HG02610 (cell line): ENCODE results near the gene PARP15.
"Not testable (repeated sequence)": the region's sequence is repeated elsewhere in the genome, so short reads cannot be mapped to it uniquely, and the experiment has no call there.

Experiments
- ATAC-seq: cut with Tn5 transposase; IDR thresholded peaks from one replicate; pipeline ENCODE4 v1.9.1; 2021; ENCODE audit warnings: mild to moderate bottlenecking, moderate library complexity; ENCODE audit not compliant: unreplicated experiment

PARP15 gene

GRCh38 chr3:122615303-122615702, 37.9 kb downstream of the PARP15 start:
- no peak for ATAC-seq

- ATAC-seq: no peak
These were observed 41.2 kb downstream of the PARP15 start for GRCh38 chr3:122618614-122619013.

- no peak for ATAC-seq
These were observed 41.6 kb downstream of the PARP15 start for GRCh38 chr3:122619040-122619439.

GRCh38 chr3:122620399-122620798, 42.9 kb downstream of the PARP15 start:
- no peak for ATAC-seq

GRCh38 chr3:122621112-122621511, 43.7 kb downstream of the PARP15 start:
- ATAC-seq: peak; percentile 43

- ATAC-seq: no peak
These were observed 45.8 kb downstream of the PARP15 start for GRCh38 chr3:122623031-122623829.

- no peak for ATAC-seq
These were observed 49.2 kb downstream of the PARP15 start for GRCh38 chr3:122626515-122627180.

GRCh38 chr3:122627301-122627700, 49.9 kb downstream of the PARP15 start:
- no peak for ATAC-seq

- no peak for ATAC-seq
These were observed 51.1 kb downstream of the PARP15 start for GRCh38 chr3:122628567-122628966.

- no peak for ATAC-seq
These were observed 52.3 kb downstream of the PARP15 start for GRCh38 chr3:122629763-122630162.

- ATAC-seq: no peak
These were observed 58.3 kb downstream of the PARP15 start for GRCh38 chr3:122635789-122636188.

GRCh38 chr3:122636697-122637096, 59.2 kb downstream of the PARP15 start:
- ATAC-seq: no peak

GRCh38 chr3:122640437-122640999, 63.1 kb downstream of the PARP15 start:
- ATAC-seq: no peak

GRCh38 chr3:122642935-122643334, 65.5 kb downstream of the PARP15 start:
- peak; percentile 73 for ATAC-seq

GRCh38 chr3:122646146-122646988, 68.9 kb downstream of the PARP15 start:
- peak; percentile 57 for ATAC-seq

GRCh38 chr3:122651233-122651907, 73.9 kb downstream of the PARP15 start:
- ATAC-seq: not testable (repeated sequence)

GRCh38 chr3:122651962-122652361, 74.5 kb downstream of the PARP15 start:
- ATAC-seq: not testable (repeated sequence)

- not testable (repeated sequence) for ATAC-seq
These were observed 80.9 kb downstream of the PARP15 start for GRCh38 chr3:122658336-122658735.

- no peak for ATAC-seq
These were observed 83.0 kb downstream of the PARP15 start for GRCh38 chr3:122660297-122660974.

GRCh38 chr3:122661633-122662032, 84.2 kb downstream of the PARP15 start:
- no peak for ATAC-seq
